C4-2B (cell line): Measurements from ENCODE around the gene PLCXD1.

Source experiments
- CTCF ChIP-seq: fragments of 450-650 bp; conservative IDR thresholded peaks from 2 replicates; pipeline ENCODE4 v1.5.1; 2017; ENCODE audit warnings: mild to moderate bottlenecking
- ZFX ChIP-seq: fragments of 450-650 bp; IDR thresholded peaks from 2 replicates; pipeline ENCODE4 v1.6.1; 2017

DNA sequence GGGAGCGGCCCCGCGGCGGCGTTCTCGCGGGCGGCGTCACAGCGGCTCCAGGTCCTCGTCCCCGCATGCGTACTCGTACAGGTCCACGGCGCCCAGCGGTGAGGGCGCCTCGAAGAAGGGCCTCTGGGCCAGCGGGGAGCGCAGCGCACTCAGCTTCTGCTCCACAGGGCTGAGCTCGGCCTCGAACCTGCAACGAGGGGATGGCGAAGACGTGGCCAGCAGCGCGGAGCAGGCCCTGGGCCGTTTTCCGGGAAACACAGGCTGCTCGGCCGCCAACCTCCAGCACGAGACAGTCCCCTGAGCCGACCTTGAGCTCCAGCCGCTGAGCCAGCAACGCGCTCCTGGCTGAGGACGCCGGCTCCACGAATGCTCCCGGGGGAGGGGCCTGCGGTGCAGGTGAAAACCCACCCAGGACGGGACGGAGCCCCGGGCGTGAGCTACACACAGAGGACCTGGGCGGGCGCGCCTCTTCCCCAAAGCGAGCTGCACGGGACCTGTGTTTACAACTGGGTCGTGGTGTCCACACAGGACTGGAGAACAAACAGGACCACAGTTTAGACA is 53.2 kb downstream of the PLCXD1 start:
- TF ChIP-seq CTCF (no peak), ZFX (no peak)
